SK-MEL-5 (cell line): Measurements from ENCODE around the gene CXCL16. TPM values are rescaled to one million over a fixed set of nuclear protein-coding genes. Genes with fewer than 3 reads are reported as not detected.

Experiments
- total RNA-seq: library from RNA; depleted of rRNA; stranded (reverse); fragments of >200 nt; shearing (Covaris generic); gene quantifications from 2 replicates; pipeline ENCODE4 v1.2.3, GENCODE V29; 2014; rRNA removed

CXCL16 gene
- total RNA-seq, 1 experiment from 2014 or later: 10.0 TPM

Other genes starting within 250 kb of the CXCL16 start
- gene SPNS2, start 241.0 kb downstream of the CXCL16 start, total RNA-seq: 0.51 and 0.66 TPM in 2 replicates
- gene MYBBP1A, start 184.5 kb downstream of the CXCL16 start, total RNA-seq: 65.1 and 80.3 TPM in 2 replicates
- gene GGT6, start 179.4 kb downstream of the CXCL16 start, total RNA-seq: not detected in 2 replicates
- 0.32 TPM in 1 of 2 replicates, not detected in the other for gene SMTNL2, start 155.4 kb downstream of the CXCL16 start, total RNA-seq
- not detected in 2 replicates for gene ALOX15, start 98.2 kb downstream of the CXCL16 start, total RNA-seq
- gene PELP1, start 35.8 kb downstream of the CXCL16 start, total RNA-seq: 18.1 and 23.4 TPM in 2 replicates
- 13.6 and 17.2 TPM in 2 replicates for gene ARRB2, start 29.3 kb downstream of the CXCL16 start, total RNA-seq
- gene MED11, start 8.5 kb downstream of the CXCL16 start, total RNA-seq: 26.3 and 32.0 TPM in 2 replicates
- gene ZMYND15, start 95 bp downstream of the CXCL16 start, total RNA-seq: 0.11 TPM in 1 of 2 replicates, not detected in the other
- not detected in 2 replicates for gene TM4SF5, start 32.0 kb upstream of the CXCL16 start, total RNA-seq
- not detected in 2 replicates for gene VMO1, start 46.4 kb upstream of the CXCL16 start, total RNA-seq
- not detected in 2 replicates for gene GLTPD2, start 49.0 kb upstream of the CXCL16 start, total RNA-seq
- gene PSMB6, start 56.2 kb upstream of the CXCL16 start, total RNA-seq: 171 and 190 TPM in 2 replicates
- gene PLD2, start 67.2 kb upstream of the CXCL16 start, total RNA-seq: 10.2 and 10.5 TPM in 2 replicates
- 18.7 and 19.5 TPM in 2 replicates for gene MINK1, start 93.4 kb upstream of the CXCL16 start, total RNA-seq
- gene C17orf107, start 159.6 kb upstream of the CXCL16 start, total RNA-seq: not detected in 2 replicates
- 0.11 TPM in 1 of 2 replicates, not detected in the other for gene CHRNE, start 163.2 kb upstream of the CXCL16 start, total RNA-seq
- not detected in 2 replicates for gene GP1BA, start 192.3 kb upstream of the CXCL16 start, total RNA-seq
- gene SLC25A11, start 200.1 kb upstream of the CXCL16 start, total RNA-seq: 115 and 129 TPM in 2 replicates
- gene RNF167, start 200.3 kb upstream of the CXCL16 start, total RNA-seq: 30.6 and 38.3 TPM in 2 replicates
- gene PFN1, start 208.6 kb upstream of the CXCL16 start, total RNA-seq: 714 and 787 TPM in 2 replicates
- gene ENO3, start 211.2 kb upstream of the CXCL16 start, total RNA-seq: 3.6 and 4.3 TPM in 2 replicates
- gene SPAG7, start 227.9 kb upstream of the CXCL16 start, total RNA-seq: 41.6 and 55.3 TPM in 2 replicates
- gene CAMTA2, start 247.7 kb upstream of the CXCL16 start, total RNA-seq: 4.4 and 5.6 TPM in 2 replicates